ENCODE results near the gene ITK. TPM values are rescaled to one million over a fixed set of nuclear protein-coding genes. Genes with fewer than 3 reads are reported as not detected.

Gene ITK
- total RNA-seq, 1 donor from 2014 or later: 8.1 TPM

GRCh38 chr5:157143127-157143971 is 37.3 kb upstream of the ITK start:
- peak; percentile 76 for DNase-seq
- no peaks in the 10 kb centered on the region for H3K27me3 ChIP-seq
- intact Hi-C loops (cut with DNase I): no loop called here
- H3K27ac ChIP-seq: peak overlapping the region; percentile 95
- ATAC-seq: peak; percentile 38
- H3K9me3 ChIP-seq: no peaks in the 10 kb centered on the region
- H3K4me1 ChIP-seq: peaks cover 14% of the 10 kb centered on the region
- peak overlapping the region; percentile 92 for H3K4me3 ChIP-seq
- H3K36me3 ChIP-seq: peaks cover 5% of the 10 kb centered on the region
- TF ChIP-seq, protein P1, sequence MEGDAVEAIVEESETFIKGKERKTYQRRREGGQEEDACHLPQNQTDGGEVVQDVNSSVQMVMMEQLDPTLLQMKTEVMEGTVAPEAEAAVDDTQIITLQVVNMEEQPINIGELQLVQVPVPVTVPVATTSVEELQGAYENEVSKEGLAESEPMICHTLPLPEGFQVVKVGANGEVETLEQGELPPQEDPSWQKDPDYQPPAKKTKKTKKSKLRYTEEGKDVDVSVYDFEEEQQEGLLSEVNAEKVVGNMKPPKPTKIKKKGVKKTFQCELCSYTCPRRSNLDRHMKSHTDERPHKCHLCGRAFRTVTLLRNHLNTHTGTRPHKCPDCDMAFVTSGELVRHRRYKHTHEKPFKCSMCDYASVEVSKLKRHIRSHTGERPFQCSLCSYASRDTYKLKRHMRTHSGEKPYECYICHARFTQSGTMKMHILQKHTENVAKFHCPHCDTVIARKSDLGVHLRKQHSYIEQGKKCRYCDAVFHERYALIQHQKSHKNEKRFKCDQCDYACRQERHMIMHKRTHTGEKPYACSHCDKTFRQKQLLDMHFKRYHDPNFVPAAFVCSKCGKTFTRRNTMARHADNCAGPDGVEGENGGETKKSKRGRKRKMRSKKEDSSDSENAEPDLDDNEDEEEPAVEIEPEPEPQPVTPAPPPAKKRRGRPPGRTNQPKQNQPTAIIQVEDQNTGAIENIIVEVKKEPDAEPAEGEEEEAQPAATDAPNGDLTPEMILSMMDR (IDR thresholded peaks at IDR 0.05): no peak

DNA sequence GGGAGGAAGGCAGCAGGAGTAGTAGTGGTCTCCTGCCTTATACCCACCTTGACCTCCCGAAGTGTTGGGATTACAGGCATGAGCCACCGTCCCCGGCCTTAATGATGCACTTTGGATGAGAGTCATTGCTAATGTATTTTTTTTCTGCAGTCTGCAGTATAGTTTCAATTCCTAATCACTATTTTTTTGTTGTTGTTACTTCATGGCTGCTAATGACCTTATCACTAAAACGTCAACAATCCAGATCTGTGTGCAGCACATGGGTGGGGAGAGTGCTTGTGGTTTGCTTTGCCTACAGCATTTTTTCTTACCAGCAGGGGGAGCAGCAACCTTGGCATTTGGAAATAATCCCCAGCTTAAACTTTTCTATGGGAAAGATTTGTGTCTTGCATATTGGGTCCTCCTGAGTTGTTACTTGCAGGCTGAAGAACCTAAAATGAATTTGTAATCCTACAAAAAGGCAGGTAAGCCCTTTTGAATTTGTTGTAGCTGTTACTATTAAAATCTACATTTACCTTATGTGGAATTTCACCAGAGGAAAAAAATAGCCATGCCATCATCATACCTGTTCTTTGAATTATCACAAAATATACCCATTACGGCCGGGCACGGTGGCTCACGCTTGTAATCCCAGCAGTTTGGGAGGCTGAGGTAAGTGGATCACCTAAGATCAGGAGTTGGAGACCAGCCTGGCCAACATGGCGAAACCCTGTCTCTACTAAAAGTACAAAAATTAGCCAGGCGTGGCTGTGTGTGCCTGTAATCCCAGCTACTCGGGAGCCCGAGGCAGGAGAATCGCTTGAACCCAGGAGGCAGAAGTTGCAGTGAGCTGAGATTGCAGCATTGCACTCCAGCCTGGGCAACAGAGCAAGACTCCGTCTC is 31.7 kb upstream of the ITK start:
- peak; percentile 93 for ATAC-seq
- intact Hi-C loops (cut with DNase I): no loop called here
- Histone ChIP-seq H3K27ac (no peak overlapping the region), H3K9me3 (no peaks in the 10 kb centered on the region), H3K27me3 (no peaks in the 10 kb centered on the region), H3K36me3 (no peaks in the 10 kb centered on the region), H3K4me3 (no peak overlapping the region), H3K4me1 (no peaks in the 10 kb centered on the region)
- TF ChIP-seq, protein P1 (IDR thresholded peaks at IDR 0.05): peak; percentile 93
- no peak for DNase-seq

GRCh38 chr5:157150995-157151394 is 29.6 kb upstream of the ITK start:
- Histone ChIP-seq H3K36me3 (no peaks in the 10 kb centered on the region), H3K4me1 (no peaks in the 10 kb centered on the region), H3K27me3 (no peaks in the 10 kb centered on the region), H3K4me3 (no peak overlapping the region), H3K9me3 (no peaks in the 10 kb centered on the region), H3K27ac (no peak overlapping the region)
- DNase-seq (no peak), ATAC-seq (no peak)
- intact Hi-C loops (cut with DNase I): no loop called here
- TF ChIP-seq, protein P1 (IDR thresholded peaks at IDR 0.05): no peak

- Histone ChIP-seq H3K4me3 (no peak overlapping the region), H3K4me1 (no peaks in the 10 kb centered on the region), H3K27ac (no peak overlapping the region), H3K36me3 (no peaks in the 10 kb centered on the region), H3K9me3 (no peaks in the 10 kb centered on the region), H3K27me3 (no peaks in the 10 kb centered on the region)
- intact Hi-C loops (cut with DNase I): no loop called here
- TF ChIP-seq, protein P1 (IDR thresholded peaks at IDR 0.05): no peak
- DNase-seq: no peak
- no peak for ATAC-seq
These were observed 25.3 kb upstream of the ITK start for GRCh38 chr5:157155297-157155696.

DNA sequence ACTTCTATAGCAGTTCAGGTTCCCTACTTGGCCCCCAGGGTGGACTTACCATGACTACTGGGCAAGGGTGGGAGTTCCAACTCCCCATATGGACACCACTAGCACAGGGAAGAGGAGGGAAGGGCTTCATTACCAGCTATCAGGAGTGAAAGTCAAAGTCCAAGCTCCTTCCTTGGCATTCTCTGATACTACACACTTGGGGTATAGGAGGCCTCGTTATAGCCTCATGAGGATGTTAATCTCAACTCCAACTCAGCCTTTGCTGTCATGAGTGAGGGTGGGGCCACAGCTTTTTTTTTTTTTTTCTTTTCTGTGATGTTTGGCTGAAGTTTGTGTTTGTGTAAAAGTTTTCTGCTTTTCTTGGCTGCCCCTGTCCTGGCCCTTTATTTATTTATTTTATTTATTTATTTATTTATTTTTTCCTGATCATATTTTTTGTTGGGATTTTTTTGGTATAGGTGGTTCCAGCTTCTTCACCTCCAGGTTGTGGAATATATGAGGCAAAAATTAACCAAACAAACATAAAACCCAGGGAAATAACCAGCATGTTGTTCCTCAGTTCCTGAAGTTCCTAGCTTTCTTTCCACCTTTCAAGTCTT is 23.2 kb upstream of the ITK start:
- Histone ChIP-seq H3K27me3 (no peaks in the 10 kb centered on the region), H3K4me3 (no peak overlapping the region), H3K9me3 (no peaks in the 10 kb centered on the region), H3K36me3 (no peaks in the 10 kb centered on the region), H3K4me1 (no peaks in the 10 kb centered on the region), H3K27ac (no peak overlapping the region)
- TF ChIP-seq, protein P1 (IDR thresholded peaks at IDR 0.05): no peak
- ATAC-seq (no peak), DNase-seq (no peak)
- intact Hi-C loops (cut with DNase I): no loop called here

Measured in upper lobe of right lung (tissue), 1 donor.